Epithelial cell of proximal tubule (primary cell): ENCODE data around the gene TRPM4. TPM values are rescaled to one million over a fixed set of nuclear protein-coding genes. Genes with fewer than 3 reads are reported as not detected.

ENCODE experiments used
- DNase-seq: peaks from one replicate; pipeline ENCODE4 v3.0.0-alpha.2; 2011; ENCODE audit warnings: low read depth
- H3K4me3 ChIP-seq: 2 replicates; pipeline ENCODE4 v1.5.1; 2011; ENCODE audit warnings: low read depth, mild to moderate bottlenecking, low read length
- total RNA-seq: library from RNA; depleted of rRNA; stranded (reverse); fragments of >200 nt; gene quantifications from 2 replicates; pipeline ENCODE4 v1.2.3, GENCODE V29; 2015
- TF ChIP-seq, protein P1 (sequence below): conservative IDR thresholded peaks from 2 replicates; pipeline ENCODE4 v1.5.1; 2012; ENCODE audit warnings: low read depth, mild to moderate bottlenecking, low read length

The TRPM4 gene
- total RNA-seq, 1 donor from 2014 or later = 11.6 TPM

DNA sequence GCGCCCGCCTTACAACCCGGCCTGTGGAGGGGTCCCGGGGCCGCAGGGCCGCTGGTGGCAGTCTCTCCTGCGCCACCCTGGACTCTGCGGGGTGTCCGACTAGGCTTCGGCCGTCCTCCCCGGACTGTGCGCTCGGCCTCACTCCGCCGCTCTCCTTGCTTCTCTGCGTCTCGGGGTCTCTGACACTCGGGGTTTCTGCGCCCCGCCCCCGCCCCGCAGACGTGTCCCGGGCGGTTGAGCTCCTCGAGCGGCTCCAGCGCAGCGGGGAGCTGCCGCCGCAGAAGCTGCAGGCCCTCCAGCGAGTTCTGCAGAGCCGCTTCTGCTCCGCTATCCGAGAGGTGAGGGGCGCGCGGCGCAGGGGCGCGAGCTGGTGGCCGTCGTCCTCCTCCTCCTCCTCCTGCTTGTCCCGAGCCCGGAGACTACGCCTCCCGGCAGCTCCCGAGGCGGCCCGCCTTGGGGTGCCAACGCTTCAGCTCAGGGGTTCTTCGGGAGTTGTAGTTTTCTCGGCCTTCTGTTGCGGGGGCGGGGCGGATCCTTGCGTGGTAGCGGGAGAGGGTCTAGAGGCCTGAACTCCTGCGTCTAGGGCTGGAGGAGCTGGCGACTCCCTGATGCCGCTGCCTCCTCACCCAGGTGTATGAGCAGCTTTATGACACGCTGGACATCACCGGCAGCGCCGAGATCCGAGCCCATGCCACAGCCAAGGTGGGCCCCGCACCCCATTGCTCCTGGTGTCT, 42.8 kb upstream of the TRPM4 start:
- DNase-seq = no peak
- TF ChIP-seq, protein P1, sequence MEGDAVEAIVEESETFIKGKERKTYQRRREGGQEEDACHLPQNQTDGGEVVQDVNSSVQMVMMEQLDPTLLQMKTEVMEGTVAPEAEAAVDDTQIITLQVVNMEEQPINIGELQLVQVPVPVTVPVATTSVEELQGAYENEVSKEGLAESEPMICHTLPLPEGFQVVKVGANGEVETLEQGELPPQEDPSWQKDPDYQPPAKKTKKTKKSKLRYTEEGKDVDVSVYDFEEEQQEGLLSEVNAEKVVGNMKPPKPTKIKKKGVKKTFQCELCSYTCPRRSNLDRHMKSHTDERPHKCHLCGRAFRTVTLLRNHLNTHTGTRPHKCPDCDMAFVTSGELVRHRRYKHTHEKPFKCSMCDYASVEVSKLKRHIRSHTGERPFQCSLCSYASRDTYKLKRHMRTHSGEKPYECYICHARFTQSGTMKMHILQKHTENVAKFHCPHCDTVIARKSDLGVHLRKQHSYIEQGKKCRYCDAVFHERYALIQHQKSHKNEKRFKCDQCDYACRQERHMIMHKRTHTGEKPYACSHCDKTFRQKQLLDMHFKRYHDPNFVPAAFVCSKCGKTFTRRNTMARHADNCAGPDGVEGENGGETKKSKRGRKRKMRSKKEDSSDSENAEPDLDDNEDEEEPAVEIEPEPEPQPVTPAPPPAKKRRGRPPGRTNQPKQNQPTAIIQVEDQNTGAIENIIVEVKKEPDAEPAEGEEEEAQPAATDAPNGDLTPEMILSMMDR = no peak

DNA sequence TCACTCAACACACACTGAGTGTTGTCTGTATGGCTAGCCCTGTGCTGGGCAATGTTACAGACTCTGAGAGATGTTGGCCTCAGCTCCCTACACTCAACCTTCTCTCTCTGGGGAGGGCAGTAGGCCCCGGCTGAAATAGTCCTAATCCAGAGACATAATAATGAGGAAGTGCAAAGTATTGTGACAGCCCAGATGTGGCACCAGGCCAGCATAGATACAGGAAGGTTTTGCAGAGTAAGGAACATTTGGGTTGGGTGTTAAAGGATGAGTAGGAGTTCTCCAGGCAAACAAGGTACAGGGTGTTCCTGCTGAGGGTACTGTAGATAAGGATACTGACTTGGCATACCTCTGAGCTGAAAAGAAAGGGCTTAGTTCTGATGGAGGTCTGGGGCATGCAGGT, 41.0 kb upstream of the TRPM4 start:
- TF ChIP-seq, protein P1 = no peak
- no peak for DNase-seq
- H3K4me3 ChIP-seq = no peak overlapping the region

More for the DNA sequence above, 42.8 kb upstream of the TRPM4 start:
- H3K4me3 ChIP-seq = peak overlapping the region; percentile 76

DNA sequence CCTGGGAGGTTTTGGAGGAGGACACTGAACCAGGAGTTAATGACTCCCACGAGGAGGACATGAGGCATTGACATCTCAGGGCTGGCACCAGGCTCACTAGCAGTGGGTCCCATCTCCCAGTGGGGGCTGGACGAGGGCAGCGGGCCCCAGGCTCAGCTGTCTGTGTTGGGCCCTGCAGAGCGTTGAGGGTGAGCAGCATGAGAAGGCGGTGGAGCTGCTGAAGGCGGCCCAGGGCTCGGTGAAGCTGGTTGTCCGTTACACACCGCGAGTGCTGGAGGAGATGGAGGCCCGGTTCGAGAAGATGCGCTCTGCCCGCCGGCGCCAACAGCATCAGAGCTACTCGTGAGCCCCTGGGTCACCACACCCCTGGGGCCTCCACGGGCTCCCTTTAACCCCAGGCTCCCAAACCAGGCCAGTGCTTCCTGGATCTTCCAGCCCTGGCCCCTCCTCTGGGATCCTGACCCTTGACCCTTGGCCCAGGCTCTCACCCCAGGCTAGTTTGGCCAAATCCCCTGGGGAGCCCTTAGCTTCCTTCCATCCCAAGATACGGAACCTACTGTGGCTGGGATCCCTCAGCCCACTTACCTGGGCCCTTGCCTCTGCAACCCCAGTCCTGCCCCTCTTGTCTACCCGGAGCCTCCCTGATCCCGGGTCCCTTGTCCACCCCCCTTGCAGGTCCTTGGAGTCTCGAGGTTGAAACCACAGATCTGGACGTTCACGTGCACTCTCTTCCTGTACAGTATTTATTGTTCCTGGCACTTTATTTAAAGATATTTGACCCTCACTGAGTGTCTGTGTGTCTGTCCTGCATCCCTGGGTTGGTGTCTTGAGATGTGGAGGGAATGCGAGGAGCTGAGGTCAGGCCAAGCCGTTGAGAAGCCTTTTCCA, 39.7 kb upstream of the TRPM4 start:
- peak overlapping the region; percentile 79 for H3K4me3 ChIP-seq
- DNase-seq = no peak
- TF ChIP-seq, protein P1 = no peak

DNA sequence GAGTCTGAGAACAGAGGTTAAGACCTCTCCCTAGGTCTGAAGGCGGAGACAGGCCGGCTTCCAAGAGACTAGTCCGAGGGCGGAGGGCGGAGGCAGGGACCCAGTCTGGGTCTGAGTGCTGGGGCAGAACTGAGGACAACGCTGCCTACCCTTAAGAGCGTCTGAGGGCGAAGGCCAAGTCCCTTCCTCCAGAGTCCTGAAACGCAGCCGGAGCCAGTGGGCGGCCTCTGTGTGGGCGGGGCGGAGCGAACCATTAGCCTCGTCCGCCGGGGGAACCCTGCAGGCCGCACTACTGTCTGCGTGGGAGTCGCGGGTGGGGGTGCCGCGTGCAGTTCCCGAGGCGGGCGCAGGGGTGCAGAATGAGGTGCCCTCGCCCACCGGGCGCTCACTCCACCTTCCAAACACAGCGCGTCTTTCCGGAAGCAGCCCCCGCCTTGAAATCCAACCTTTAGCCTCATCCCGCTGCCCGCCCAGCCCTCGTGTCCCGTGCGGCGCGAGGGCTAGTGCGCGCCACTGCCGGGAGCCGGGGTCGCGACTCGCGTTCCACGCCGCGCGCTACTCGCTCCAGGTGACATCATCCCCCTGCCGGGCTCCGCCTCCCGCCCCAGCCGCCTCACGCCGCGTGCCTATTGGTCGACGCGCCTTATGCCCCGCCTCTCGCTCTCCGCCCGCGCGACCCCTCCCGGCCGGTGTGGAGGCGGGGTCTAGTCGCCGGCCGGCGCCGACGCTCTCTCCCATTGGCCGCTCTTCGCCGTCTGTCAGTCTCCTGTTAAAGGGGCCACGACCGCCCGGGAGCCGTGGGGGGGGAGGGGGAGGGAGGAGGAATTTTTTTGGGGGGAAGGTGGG, 38.8 kb upstream of the TRPM4 start, which contains the start of gene C19orf73:
TSS of gene C19orf73 (minus strand) at position 579 of the 846 bp plus-strand sequence. CDS start at position 458, 121 bp downstream.
- peak within 1 kb of the TSS; percentile 79 for H3K4me3 ChIP-seq
- TF ChIP-seq, protein P1 = no peak
- DNase-seq = no peak

DNA sequence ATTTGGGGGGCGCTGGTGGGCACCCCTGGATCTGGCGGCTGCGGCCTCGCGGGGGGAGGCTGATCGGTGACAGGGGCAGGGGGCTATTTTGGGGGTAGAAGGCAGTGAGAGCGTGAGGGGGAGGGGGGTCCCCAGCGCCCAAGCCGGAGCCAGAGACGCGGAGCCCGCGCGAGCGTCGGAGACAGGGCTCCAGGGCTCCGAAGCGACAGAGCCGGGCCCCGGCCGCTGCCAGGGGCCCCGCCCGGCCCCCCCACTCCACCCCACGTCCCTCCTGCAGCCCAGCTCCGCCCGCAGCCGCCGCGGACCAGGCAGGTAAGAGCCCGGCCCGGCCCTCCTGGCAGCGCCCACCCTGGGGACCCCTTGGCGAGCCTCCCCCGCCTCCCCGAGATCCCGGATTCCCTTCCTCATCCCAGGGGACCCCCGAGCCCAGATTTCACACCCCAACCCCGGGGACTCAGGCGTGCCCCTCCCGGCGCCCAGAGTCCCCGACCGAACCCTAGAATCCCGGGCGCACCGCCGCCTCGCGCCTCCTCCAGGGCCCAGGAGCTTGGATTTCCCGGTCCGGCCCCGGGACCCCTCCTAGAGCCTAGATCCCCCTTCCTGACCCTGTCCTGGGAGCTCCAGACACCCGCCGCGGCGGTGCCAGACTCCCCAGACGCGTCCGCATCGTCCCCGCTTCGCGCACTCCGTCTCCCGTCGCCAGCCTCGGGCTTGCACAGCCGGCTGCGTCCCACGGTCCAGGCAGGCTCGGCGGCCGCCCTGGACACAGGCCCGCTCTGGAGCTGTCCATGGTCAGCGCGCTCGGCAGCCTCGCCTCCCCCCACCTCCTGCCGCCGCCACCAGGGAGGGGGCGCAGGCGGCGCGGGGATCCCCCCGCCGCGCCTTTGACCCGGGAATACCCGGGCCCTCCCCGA, 37.9 kb upstream of the TRPM4 start, which contains the start of gene PPFIA3:
TSS of gene PPFIA3 (plus strand) at position 134 of the 914 bp plus-strand sequence. CDS start 8,330 bp downstream, outside the sequence.
- TF ChIP-seq, protein P1 = no peak
- peak within 1 kb of the TSS; percentile 79 for H3K4me3 ChIP-seq
- no peak for DNase-seq
